NCI-H1092 (cell line): ENCODE measurements around the gene TMPRSS3.

ENCODE experiments used
- DNase-seq: peaks from one replicate; lab custom pipeline; 2025; lab: John Stamatoyannopoulos, UW

Gene TMPRSS3

GRCh38 chr21:42395905-42396651, at the start of gene TMPRSS3:
Gene TMPRSS3, minus strand, starts transcription at chr21:42396052. Its CDS starts 635 bp downstream, at chr21:42395417.
- DNase-seq, result no peak

- DNase-seq, result no peak
Observed at GRCh38 chr21:42445311-42445710, 49.5 kb upstream of the TMPRSS3 start.

GRCh38 chr21:42444745-42445059, 48.9 kb upstream of the TMPRSS3 start:
- DNase-seq, result no peak

- no peak for DNase-seq
Observed at GRCh38 chr21:42443876-42444744, 48.3 kb upstream of the TMPRSS3 start.

GRCh38 chr21:42443181-42443785, 47.4 kb upstream of the TMPRSS3 start:
- no peak for DNase-seq

GRCh38 chr21:42441963-42442362, 46.1 kb upstream of the TMPRSS3 start:
- DNase-seq, result no peak

- DNase-seq, result no peak
Observed at GRCh38 chr21:42440187-42440792, 44.4 kb upstream of the TMPRSS3 start.

- DNase-seq, result no peak
Observed at GRCh38 chr21:42439284-42440186, 43.7 kb upstream of the TMPRSS3 start.

- DNase-seq, result no peak
Observed at GRCh38 chr21:42438316-42439205, 42.7 kb upstream of the TMPRSS3 start.

- no peak for DNase-seq
Observed at GRCh38 chr21:42437786-42438185, 41.9 kb upstream of the TMPRSS3 start.

- no peak for DNase-seq
Observed at GRCh38 chr21:42436914-42437313, 41.1 kb upstream of the TMPRSS3 start.

- no peak for DNase-seq
Observed at GRCh38 chr21:42435833-42436232, 40.0 kb upstream of the TMPRSS3 start.

- no peak for DNase-seq
Observed at GRCh38 chr21:42435401-42435800, 39.5 kb upstream of the TMPRSS3 start.

GRCh38 chr21:42434884-42435283, 39.0 kb upstream of the TMPRSS3 start:
- no peak for DNase-seq

- DNase-seq, result no peak
Observed at GRCh38 chr21:42433946-42434551, 38.2 kb upstream of the TMPRSS3 start.

GRCh38 chr21:42432695-42433094, 36.8 kb upstream of the TMPRSS3 start:
- no peak for DNase-seq

GRCh38 chr21:42431196-42431595, 35.3 kb upstream of the TMPRSS3 start:
- DNase-seq, result no peak

GRCh38 chr21:42430521-42430920, 34.7 kb upstream of the TMPRSS3 start:
- DNase-seq, result no peak

- DNase-seq, result no peak
Observed at GRCh38 chr21:42429856-42430255, 34.0 kb upstream of the TMPRSS3 start.

GRCh38 chr21:42429021-42429420, 33.2 kb upstream of the TMPRSS3 start:
- no peak for DNase-seq
